HG02943 (cell line): Measurements from ENCODE around the gene LYPD8.
"Not testable (repeated sequence)": the region's sequence is repeated elsewhere in the genome, so short reads cannot be mapped to it uniquely, and the experiment has no call there.

Experiments
- ATAC-seq: cut with Tn5 transposase; IDR thresholded peaks from one replicate; pipeline ENCODE4 v1.9.1; 2021; ENCODE audit warnings: mild to moderate bottlenecking, low read depth, moderate library complexity; ENCODE audit not compliant: unreplicated experiment

The LYPD8 gene, protein sequence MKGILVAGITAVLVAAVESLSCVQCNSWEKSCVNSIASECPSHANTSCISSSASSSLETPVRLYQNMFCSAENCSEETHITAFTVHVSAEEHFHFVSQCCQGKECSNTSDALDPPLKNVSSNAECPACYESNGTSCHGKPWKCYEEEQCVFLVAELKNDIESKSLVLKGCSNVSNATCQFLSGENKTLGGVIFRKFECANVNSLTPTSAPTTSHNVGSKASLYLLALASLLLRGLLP

DNA sequence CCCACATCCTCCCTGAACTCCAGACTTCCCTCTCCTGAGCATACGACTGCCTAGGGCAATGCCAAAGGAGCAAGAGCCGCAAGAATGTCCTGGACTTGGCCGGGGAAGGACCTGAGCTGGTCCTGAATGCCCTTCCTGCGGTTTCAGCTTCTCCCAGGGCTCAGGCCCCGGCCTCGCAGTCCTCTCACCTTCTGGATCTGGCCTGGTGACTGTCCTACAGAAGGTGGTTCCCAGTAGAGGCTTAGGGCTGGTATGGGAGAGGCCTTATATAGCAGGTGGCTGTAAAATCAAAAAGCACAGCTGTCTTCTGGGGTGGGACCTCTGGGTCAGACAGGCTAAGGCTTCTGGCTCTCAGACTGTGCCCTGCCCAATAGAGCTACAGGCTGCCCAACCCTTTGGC, at the start of gene LYPD8:
Gene LYPD8, minus strand, starts transcription at position 243 of the 400 bp plus-strand sequence. CDS start 4,678 bp downstream, outside the sequence.
- no peak for ATAC-seq

GRCh38 chr1:248804771-248805681, 49.5 kb upstream of the LYPD8 start:
- ATAC-seq: peak; percentile 82

DNA sequence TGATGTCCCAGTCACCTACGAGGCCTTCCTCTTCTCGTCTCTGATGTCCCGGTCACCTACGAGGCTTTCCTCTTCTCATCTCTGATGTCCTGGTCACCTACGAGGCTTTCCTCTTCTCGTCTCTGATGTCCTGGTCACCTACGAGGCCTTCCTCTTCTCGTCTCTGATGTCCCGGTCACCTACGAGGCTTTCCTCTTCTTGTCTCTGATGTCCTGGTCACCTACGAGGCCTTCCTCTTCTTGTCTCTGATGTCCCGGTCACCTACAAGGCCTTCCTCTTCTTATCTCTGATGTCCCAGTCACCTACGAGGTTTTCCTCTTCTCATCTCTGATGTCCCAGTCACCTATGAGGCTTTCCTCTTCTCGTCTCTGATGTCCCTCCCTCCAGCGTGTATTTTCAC, 47.9 kb upstream of the LYPD8 start:
- ATAC-seq: not testable (repeated sequence)

GRCh38 chr1:248802454-248802853, 46.9 kb upstream of the LYPD8 start:
- ATAC-seq: no peak

DNA sequence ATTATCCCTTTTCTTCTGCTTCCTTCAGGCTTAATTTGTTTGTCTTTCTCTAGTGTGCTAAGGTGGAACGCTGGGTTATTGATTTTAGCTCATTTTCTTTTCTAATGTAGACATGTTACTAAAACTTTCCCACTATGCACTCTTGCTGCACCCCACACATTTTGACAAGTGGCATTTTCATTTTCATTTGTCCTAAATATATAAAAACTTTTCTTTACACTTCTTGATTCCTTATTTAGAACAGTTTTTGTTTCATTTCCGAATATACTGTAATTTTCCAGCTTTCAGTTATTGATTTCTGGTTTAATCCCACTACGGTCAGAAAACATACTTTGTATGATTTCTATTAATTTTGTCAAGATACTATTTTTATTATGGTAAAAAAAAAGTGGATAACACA, 44.9 kb upstream of the LYPD8 start:
- no peak for ATAC-seq

- ATAC-seq: no peak
Observed at GRCh38 chr1:248798791-248799190, 43.2 kb upstream of the LYPD8 start.

- ATAC-seq: not testable (repeated sequence)
Observed at GRCh38 chr1:248794663-248795062, 39.1 kb upstream of the LYPD8 start.

DNA sequence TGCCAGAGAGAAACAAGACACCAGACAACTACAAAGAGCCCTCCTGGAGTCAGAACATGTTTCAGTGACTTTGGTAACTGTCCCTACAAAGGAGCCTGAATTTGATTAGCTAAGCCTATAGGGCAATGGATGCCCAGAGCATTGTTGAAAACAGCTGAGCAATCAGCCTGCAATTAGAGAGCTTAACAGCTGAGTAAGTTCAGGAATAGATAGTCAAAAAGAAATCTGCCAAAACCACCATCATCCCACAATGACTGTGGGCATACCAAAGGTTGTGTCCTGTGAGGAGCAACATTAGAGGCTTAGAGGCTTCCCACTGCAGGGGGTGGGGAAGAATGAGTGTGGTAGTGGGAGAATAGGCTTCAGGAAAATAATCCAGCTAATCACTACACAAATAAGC, 38.0 kb upstream of the LYPD8 start:
- peak; percentile 78 for ATAC-seq

DNA sequence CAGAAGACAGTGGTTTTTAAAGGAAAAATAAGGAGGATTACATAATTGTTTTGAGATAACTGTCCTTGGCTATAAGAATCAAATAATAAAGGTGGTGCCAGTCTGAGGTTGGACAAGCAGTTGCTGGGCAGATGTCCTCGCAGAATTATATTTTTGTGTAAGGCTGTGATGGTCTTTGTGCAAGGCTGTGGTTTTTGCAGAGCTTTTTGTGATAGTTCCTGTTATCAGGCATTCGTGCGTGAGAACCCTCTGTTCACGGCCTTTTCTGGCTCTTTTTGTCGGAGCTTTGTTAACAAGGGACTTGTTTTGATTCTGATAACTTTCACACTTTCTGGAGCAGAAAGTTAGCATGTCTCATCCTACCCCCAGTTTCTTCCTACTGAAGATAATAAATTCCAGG, 36.8 kb upstream of the LYPD8 start:
- ATAC-seq: no peak

DNA sequence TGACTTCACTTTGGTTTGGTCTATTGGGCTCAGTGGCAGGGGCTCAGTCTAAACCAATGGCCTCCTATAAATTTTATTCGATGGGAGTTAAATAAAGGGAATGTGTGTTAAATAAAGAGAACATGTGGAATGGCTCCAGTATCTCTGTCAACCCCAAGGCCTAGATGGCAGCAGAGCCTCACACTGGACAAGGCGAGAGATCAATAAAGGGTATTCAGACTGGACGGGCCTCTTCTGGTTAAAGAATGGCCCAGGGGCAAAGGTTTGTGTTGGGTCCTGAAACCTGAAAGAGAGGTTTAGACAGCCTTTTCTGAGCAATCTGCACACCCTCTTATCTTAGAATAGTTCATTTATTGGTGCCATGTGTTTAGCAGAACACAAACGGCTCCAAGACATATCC, 35.5 kb upstream of the LYPD8 start:
- no peak for ATAC-seq

DNA sequence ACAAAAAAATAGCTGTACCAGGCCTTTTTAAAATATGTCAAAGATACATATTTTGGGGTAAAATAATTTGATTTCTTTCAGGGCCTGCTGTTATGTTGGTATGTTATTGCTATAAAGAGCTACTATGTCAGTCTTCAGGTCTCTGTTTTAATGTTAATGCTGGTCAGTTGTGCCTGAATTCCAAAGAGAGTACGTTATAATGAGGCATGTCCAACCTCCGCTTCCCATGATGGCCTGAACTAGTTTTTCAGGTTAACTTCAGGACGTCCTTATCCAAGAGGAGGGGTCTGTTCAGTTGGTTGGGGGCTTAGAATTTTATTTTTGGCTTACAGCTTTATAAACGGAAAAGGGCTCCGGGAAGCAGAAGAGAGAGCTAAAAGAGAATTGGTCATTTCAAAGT, 34.9 kb upstream of the LYPD8 start:
- ATAC-seq: no peak

DNA sequence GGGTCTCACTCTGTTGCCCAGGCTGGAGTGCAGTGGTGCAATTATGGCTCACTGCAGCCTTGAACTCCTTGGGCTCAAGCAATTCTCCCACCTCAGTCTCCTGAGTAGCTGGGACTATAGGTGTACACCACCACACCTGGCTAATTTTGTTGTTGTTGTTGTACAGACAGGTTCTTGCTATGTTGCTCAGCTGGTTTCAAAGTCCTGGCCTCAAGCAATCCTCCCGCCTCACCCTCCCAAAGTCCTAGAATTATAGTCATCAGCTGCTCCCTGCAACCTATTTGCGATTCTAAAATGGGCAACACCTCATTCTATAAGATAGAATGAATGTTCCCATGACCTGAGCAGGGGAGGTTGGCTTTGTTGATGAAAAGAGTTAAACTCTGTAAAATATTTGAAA, 33.8 kb upstream of the LYPD8 start:
- ATAC-seq: not testable (repeated sequence)

- ATAC-seq: no peak
Observed at GRCh38 chr1:248788327-248788726, 32.8 kb upstream of the LYPD8 start.

GRCh38 chr1:248787430-248787829, 31.9 kb upstream of the LYPD8 start:
- ATAC-seq: no peak

DNA sequence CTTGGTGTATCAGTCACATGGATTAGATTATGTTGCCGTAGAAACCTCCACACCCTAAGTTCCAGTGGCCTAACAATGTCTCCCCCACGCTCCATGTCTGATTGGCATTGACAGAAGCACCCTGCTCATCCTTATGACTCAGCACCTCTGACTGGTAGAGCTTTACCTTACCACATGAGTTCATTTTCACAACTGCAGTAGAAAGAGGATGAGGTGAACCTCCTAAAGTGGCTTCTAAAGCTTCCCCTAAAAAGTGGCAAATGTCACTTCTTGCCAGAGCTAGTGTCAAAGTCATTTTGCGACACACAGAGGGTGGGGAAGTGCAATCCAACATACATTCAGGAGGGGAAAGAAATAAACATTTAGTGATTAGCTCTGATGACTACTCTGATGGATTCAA, 30.6 kb upstream of the LYPD8 start:
- ATAC-seq: no peak

DNA sequence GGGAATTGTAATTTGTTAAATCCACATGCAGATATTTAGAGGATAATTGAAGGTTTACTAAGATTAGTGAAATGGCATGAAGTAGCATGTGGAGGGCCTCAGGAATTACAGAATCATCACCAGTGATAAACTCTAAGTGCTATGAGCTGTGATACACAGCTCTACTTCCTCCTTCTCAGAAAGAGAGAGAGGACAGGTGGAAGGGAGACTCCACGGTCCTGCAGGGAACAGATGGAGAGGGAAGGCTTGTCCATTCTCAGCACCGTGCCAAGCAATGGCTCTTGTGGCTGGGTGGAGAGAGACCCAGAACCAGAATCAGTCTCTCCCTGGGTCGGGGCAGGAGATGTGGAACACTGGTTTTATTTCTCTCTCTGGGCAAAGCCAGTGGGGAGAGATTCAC, 27.8 kb upstream of the LYPD8 start:
- no peak for ATAC-seq

- ATAC-seq: no peak
Observed at GRCh38 chr1:248782416-248783141, 27.0 kb upstream of the LYPD8 start.

DNA sequence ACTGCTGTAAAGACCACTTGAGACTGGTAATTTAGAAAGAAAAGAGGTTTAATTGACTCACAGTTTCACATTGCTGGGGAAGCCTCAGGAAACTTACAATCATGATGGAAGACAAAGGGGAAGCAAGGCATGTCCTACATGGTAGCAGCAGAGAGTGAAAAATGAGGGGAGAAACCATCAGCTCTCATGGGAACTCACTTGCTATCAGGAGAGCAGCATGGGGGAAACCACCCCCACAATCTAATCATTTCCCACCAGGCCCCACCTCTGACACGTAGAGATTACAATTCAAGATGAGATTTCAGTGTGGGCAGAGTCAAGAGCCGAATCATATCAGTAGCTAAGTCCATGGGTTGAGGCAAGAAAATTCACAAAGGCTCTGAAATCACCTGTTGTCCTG, 23.8 kb upstream of the LYPD8 start:
- no peak for ATAC-seq

DNA sequence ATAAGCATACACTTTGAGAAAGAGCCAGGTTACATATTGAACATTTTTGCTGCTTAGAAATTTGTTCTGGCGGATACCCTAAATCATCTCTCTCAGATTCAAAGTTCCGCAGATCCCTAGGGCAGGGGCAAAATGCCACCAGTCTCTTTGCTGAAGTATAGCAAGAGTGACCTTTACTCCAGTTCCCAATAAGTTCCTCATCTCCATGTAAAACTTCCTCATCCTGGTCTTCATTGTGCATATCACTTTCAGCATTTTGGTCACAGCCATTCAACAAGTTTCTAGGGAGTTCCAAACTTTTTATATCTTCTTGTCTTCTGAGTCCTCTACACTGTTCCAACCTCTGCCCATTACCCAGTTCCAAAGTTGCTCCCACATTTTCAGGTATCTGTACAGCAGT, 23.3 kb upstream of the LYPD8 start:
- ATAC-seq: no peak

- no peak for ATAC-seq
Observed at GRCh38 chr1:248776991-248777390, 21.4 kb upstream of the LYPD8 start.

DNA sequence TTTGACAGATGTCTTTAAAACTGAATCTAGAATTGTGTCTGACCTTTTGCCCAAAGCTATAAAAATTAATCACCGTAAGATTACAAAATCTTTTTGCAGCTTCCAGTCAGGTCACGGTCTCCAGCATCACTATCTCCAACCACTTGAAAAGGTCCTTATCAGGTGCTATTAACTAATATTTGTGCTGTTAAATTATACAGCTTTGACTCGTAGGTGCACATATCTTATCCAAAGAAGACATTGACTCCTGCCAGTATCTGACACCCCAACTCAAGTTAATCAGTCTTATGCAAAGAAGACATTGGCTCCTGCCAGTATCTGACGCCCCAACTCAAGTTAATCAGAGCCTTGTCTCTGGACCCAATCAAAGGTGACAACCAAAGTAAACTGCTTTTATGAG, 19.9 kb upstream of the LYPD8 start:
- no peak for ATAC-seq
